ENCODE results near the gene EMSY. TPM values are rescaled to one million over a fixed set of nuclear protein-coding genes. Genes with fewer than 3 reads are reported as not detected.

Gene EMSY
- total and polyA plus RNA-seq, 2 donors (not counting 3 experiments of a cell fraction or from before 2014, with no cell fraction given), result 18.3 to 25.7 TPM

- ChIA-PET CTCF (interaction anchor here (0.8 to 1.1 kb wide), 3 partner anchors 8 to 114 kb away, joined by 3 to 6 read pairs (median 4); no protein-coding TSS in a partner anchor), POLR2A (no interaction called here)
- Histone ChIP-seq H3K27me3 (ENCODE audit: control insufficient read depth in 2 of 2, insufficient read depth in 2 of 2, low read length in 2 of 2) (no peaks in the 10 kb centered on the region), H2AFZ (ENCODE audit: low read depth, low read length) (no peak overlapping the region), H3K27ac (ENCODE audit: insufficient read depth, low read depth, low read length) (no peak overlapping the region), H3K79me2 (ENCODE audit: control insufficient read depth, insufficient read depth, low read length) (no peaks in the 10 kb centered on the region), H3K9me3 (replicated peaks; ENCODE audit: control insufficient read depth, insufficient read depth, low read length) (no peaks in the 10 kb centered on the region), H3K9me1 (replicated peaks; ENCODE audit: control insufficient read depth, extremely low read depth, insufficient read depth, low read length) (no peaks in the 10 kb centered on the region), H3K4me3 (replicated peaks in 1 of 3; ENCODE audit: insufficient read depth in 1 of 3, low read depth in 1 of 3, low read length in 3 of 3) (no peak overlapping the region), H3K4me1 (ENCODE audit: control insufficient read depth, extremely low read depth, insufficient read depth, low read length) (peaks cover 6% of the 10 kb centered on the region), H3K9ac (replicated peaks; ENCODE audit: extremely low read depth, insufficient read depth, low read length) (no peak overlapping the region), H4K20me1 (replicated peaks; ENCODE audit: control insufficient read depth, extremely low read depth, insufficient read depth, low read length) (no peaks in the 10 kb centered on the region), H3K36me3 (ENCODE audit: control insufficient read depth in 2 of 2, extremely low read depth in 1 of 2, insufficient read depth in 2 of 2, low read length in 2 of 2) (no peaks in the 10 kb centered on the region), H3K4me2 (ENCODE audit: insufficient read depth, low read length) (no peak overlapping the region)
- no peak for DNase-seq (ENCODE audit: low read depth, low spot score)
- no peak for FAIRE-seq
- dilution Hi-C loops (cut with MboI; ENCODE audit: extremely low pct_ligation_motif_present, low sequenced_read_pairs) (no loop called here), intact Hi-C loops (cut with micrococcal nuclease) (no loop called here)
- no TSS peak for BruUV-seq (replicated peaks)
- TF ChIP-seq POLR2AphosphoS5 (IDR thresholded peaks at IDR 0.05; ENCODE audit: insufficient read depth, low read depth, low read length), result no peak
- no peak for TF ChIP-seq MAX (IDR thresholded peaks at IDR 0.05; ENCODE audit: insufficient read depth, insufficient read length)
- TF ChIP-seq CTCF (IDR thresholded peaks at IDR 0.05; ENCODE audit: extremely low read depth in 1 of 2, insufficient read depth in 1 of 2, low read depth in 1 of 2, low read length in 2 of 2), result no peak
- TF ChIP-seq MYC (IDR thresholded peaks at IDR 0.05; ENCODE audit: low read depth, low read length), result no peak
- no peak for TF ChIP-seq EZH2 (IDR thresholded peaks at IDR 0.05; ENCODE audit: borderline replicate concordance, low read depth, low read length, severe bottlenecking)
Measured at GRCh38 chr11:76566811-76567210, 122.0 kb downstream of the EMSY start.

GRCh38 chr11:76567261-76567660, 122.4 kb downstream of the EMSY start:
- dilution Hi-C loops (cut with MboI; ENCODE audit: extremely low pct_ligation_motif_present, low sequenced_read_pairs), result no loop called here
- BruUV-seq (replicated peaks), result no TSS peak

More at GRCh38 chr11:76567261-76567660, 122.4 kb downstream of the EMSY start:
- Histone ChIP-seq H3K4me1 (ENCODE audit: control insufficient read depth, extremely low read depth, insufficient read depth, low read length) (peaks cover 5% of the 10 kb centered on the region), H2AFZ (ENCODE audit: low read depth, low read length) (no peak overlapping the region), H3K27ac (ENCODE audit: insufficient read depth, low read depth, low read length) (no peak overlapping the region), H3K79me2 (ENCODE audit: control insufficient read depth, insufficient read depth, low read length) (no peaks in the 10 kb centered on the region), H3K27me3 (ENCODE audit: control insufficient read depth in 2 of 2, insufficient read depth in 2 of 2, low read length in 2 of 2) (no peaks in the 10 kb centered on the region), H4K20me1 (replicated peaks; ENCODE audit: control insufficient read depth, extremely low read depth, insufficient read depth, low read length) (no peaks in the 10 kb centered on the region), H3K9me3 (replicated peaks; ENCODE audit: control insufficient read depth, insufficient read depth, low read length) (no peaks in the 10 kb centered on the region), H3K9me1 (replicated peaks; ENCODE audit: control insufficient read depth, extremely low read depth, insufficient read depth, low read length) (no peaks in the 10 kb centered on the region), H3K36me3 (ENCODE audit: control insufficient read depth in 2 of 2, extremely low read depth in 1 of 2, insufficient read depth in 2 of 2, low read length in 2 of 2) (no peaks in the 10 kb centered on the region), H3K4me3 (replicated peaks in 1 of 3; ENCODE audit: insufficient read depth in 1 of 3, low read depth in 1 of 3, low read length in 3 of 3) (no peak overlapping the region), H3K4me2 (ENCODE audit: insufficient read depth, low read length) (no peak overlapping the region), H3K9ac (replicated peaks; ENCODE audit: extremely low read depth, insufficient read depth, low read length) (no peak overlapping the region)
- intact Hi-C loops (cut with micrococcal nuclease), result no loop called here
- ChIA-PET POLR2A (no interaction called here), CTCF (interaction anchor here (0.8 to 1.1 kb wide), 3 partner anchors 8 to 113 kb away, joined by 3 to 6 read pairs (median 4); no protein-coding TSS in a partner anchor)
- no peak for FAIRE-seq
- DNase-seq (ENCODE audit: low read depth, low spot score), result no peak
- TF ChIP-seq MAX (IDR thresholded peaks at IDR 0.05; ENCODE audit: insufficient read depth, insufficient read length) (no peak), EZH2 (IDR thresholded peaks at IDR 0.05; ENCODE audit: borderline replicate concordance, low read depth, low read length, severe bottlenecking) (no peak), POLR2A (IDR thresholded peaks at IDR 0.05; ENCODE audit: low read depth, low read length) (no peak), GATA2 (IDR thresholded peaks at IDR 0.05; ENCODE audit: insufficient read depth, insufficient read length, low read depth, low read length) (no peak), JUN (IDR thresholded peaks at IDR 0.05; ENCODE audit: borderline replicate concordance, insufficient read depth, insufficient read length, low read depth) (no peak), MYC (IDR thresholded peaks at IDR 0.05; ENCODE audit: low read depth, low read length) (no peak), POLR2AphosphoS5 (IDR thresholded peaks at IDR 0.05; ENCODE audit: insufficient read depth, low read depth, low read length) (no peak), FOS (IDR thresholded peaks at IDR 0.05; ENCODE audit: borderline replicate concordance, insufficient read depth, low read length) (no peak), CTCF (IDR thresholded peaks at IDR 0.05; ENCODE audit: extremely low read depth in 1 of 2, insufficient read depth in 1 of 2, low read depth in 1 of 2, low read length in 2 of 2) (no peak)

All from endothelial cell of umbilical vein (primary cell).